NCI-H2227 (cell line): ENCODE measurements around the gene ABHD17B.

Experiments used
- DNase-seq: peaks from one replicate; lab custom pipeline; 2025; ENCODE audit not compliant: unreplicated experiment; lab: John Stamatoyannopoulos, UW

ABHD17B gene

GRCh38 chr9:71879644-71880174 is 31.3 kb downstream of the ABHD17B start:
- DNase-seq = no peak

GRCh38 chr9:71878327-71879274 is 32.4 kb downstream of the ABHD17B start:
- no peak for DNase-seq

GRCh38 chr9:71876829-71877228 is 34.2 kb downstream of the ABHD17B start:
- DNase-seq = no peak

GRCh38 chr9:71876106-71876505 is 34.9 kb downstream of the ABHD17B start:
- no peak for DNase-seq

- no peak for DNase-seq
These were observed 35.6 kb downstream of the ABHD17B start for GRCh38 chr9:71875345-71875744.

- DNase-seq = no peak
These were observed 47.4 kb downstream of the ABHD17B start for GRCh38 chr9:71863631-71864030.

- DNase-seq = no peak
These were observed 49.4 kb downstream of the ABHD17B start for GRCh38 chr9:71861618-71862017.

- no peak for DNase-seq
These were observed 51.1 kb downstream of the ABHD17B start for GRCh38 chr9:71859939-71860338.

GRCh38 chr9:71858812-71859211 is 52.2 kb downstream of the ABHD17B start:
- no peak for DNase-seq

- DNase-seq = no peak
These were observed 52.7 kb downstream of the ABHD17B start for GRCh38 chr9:71858102-71858798.

GRCh38 chr9:71857159-71857558 is 53.8 kb downstream of the ABHD17B start:
- DNase-seq = no peak

GRCh38 chr9:71854811-71855210 is 56.2 kb downstream of the ABHD17B start:
- DNase-seq = no peak

GRCh38 chr9:71853084-71853483 is 57.9 kb downstream of the ABHD17B start:
- DNase-seq = no peak

- DNase-seq = no peak
These were observed 60.0 kb downstream of the ABHD17B start for GRCh38 chr9:71850996-71851395.

- no peak for DNase-seq
These were observed 63.1 kb downstream of the ABHD17B start for GRCh38 chr9:71847892-71848291.

GRCh38 chr9:71844808-71845207 is 66.2 kb downstream of the ABHD17B start:
- DNase-seq = no peak

GRCh38 chr9:71839668-71840067 is 71.3 kb downstream of the ABHD17B start:
- DNase-seq = no peak

- DNase-seq = no peak
These were observed 75.4 kb downstream of the ABHD17B start for GRCh38 chr9:71835596-71835995.

GRCh38 chr9:71830929-71831328 is 80.1 kb downstream of the ABHD17B start:
- DNase-seq = no peak

GRCh38 chr9:71830153-71830552 is 80.8 kb downstream of the ABHD17B start:
- no peak for DNase-seq

- no peak for DNase-seq
These were observed 84.7 kb downstream of the ABHD17B start for GRCh38 chr9:71826279-71826678.

- no peak for DNase-seq
These were observed 86.7 kb downstream of the ABHD17B start for GRCh38 chr9:71824257-71824656.
